HepG2 (cell line): ENCODE data around the gene SUCLG2. TPM values are rescaled to one million over a fixed set of nuclear protein-coding genes. Genes with fewer than 3 reads are reported as not detected.

Experiments used
- ATAC-seq: fragments of 200-7000 bp; cut with Tn5 transposase; 3 replicates; pipeline ENCODE4 v1.9.1; 2020; ENCODE audit warnings: mild to moderate bottlenecking, moderate library complexity
- BruUV-seq: library from RNA; stranded (reverse); fragments of 400-500 nt; replicated peaks from 2 replicates; lab custom pipeline; 2021; lab: Mats Ljungman, UMichigan
- CTCF ChIA-PET: fragments of 300-600 bp; formaldehyde crosslinking; extraction: SDS; loops from one replicate; lab custom pipeline; 2021; ENCODE audit warnings: low total read pairs, inconsistent platforms, low intra/inter-chr PET ratio; lab: Yijun Ruan, JAX
- POLR2A ChIA-PET: fragments of 350-600 bp; sonication (Branson Sonifier 250); formaldehyde crosslinking; loops from one replicate; lab custom pipeline; 2020; ENCODE audit warnings: antibody characterized with exemption, inconsistent platforms; lab: Yijun Ruan, JAX
- DNase-seq: peaks from one replicate; pipeline ENCODE4 v3.0.0-alpha.2; 2015; ENCODE audit warnings: low spot score
- FAIRE-seq: peaks from 3 replicates; lab custom pipeline; 2011; peaks lifted over from hg19 to GRCh38; lab: Jason Lieb, UNC
- H2AFZ ChIP-seq: one replicate; pipeline ENCODE4 v1.6.1; 2011; ENCODE audit warnings: low read length, inconsistent platforms
- H3K27ac ChIP-seq: fragments of 300-600 bp; 3 replicates; pipeline ENCODE4 v1.8.0; 2011; ENCODE audit warnings: mixed run types, mild to moderate bottlenecking, mixed read lengths, low read length, inconsistent platforms; ENCODE audit not compliant: insufficient read depth; ENCODE audit errors: extremely low read length
- H3K27me3 ChIP-seq, 2 experiments: fragments of 200-600 bp in 1 of 2; 2 replicates in 1 of 2; 3 replicates in 1 of 2; pipeline versions ENCODE4 v1.6.0 to v1.8.0; 2011; ENCODE audit warnings: low read length in 2 of 2, mild to moderate bottlenecking in 2 of 2, moderate library complexity in 2 of 2, inconsistent platforms in 1 of 2; ENCODE audit not compliant: insufficient read depth in 2 of 2, control insufficient read depth in 1 of 2
- H3K36me3 ChIP-seq, 2 experiments: fragments of 200-600 bp in 1 of 2; replicated peaks in 1 of 2; 2 replicates in 1 of 2; 3 replicates in 1 of 2; pipeline versions ENCODE4 v1.5.1 to v1.8.0; 2011; ENCODE audit warnings: low read length in 2 of 2, inconsistent platforms in 1 of 2; ENCODE audit not compliant: insufficient read depth in 2 of 2, control insufficient read depth in 1 of 2
- H3K4me1 ChIP-seq: 2 replicates; pipeline ENCODE4 v1.5.1; 2012; ENCODE audit warnings: low read length, inconsistent platforms; ENCODE audit not compliant: insufficient read depth
- H3K4me2 ChIP-seq: 2 replicates; pipeline ENCODE4 v1.6.0; 2011; ENCODE audit warnings: low read depth, low read length, inconsistent platforms
- H3K4me3 ChIP-seq, 3 experiments: fragments of 200-600 bp in 1 of 3; sonication (generic), shearing (Covaris generic) in 1 of 3; replicated peaks in 1 of 3; 2 replicates each; pipeline ENCODE4 v1.5.1; 2011 to 2016; ENCODE audit warnings: low read length in 3 of 3, inconsistent platforms in 2 of 3, low read depth in 2 of 3, mild to moderate bottlenecking in 2 of 3, control low read depth in 1 of 3, mixed read lengths in 1 of 3; ENCODE audit not compliant: insufficient read depth in 1 of 3
- H3K79me2 ChIP-seq: one replicate; pipeline ENCODE4 v1.6.1; 2011; ENCODE audit warnings: low read length, inconsistent platforms; ENCODE audit not compliant: insufficient read depth
- H3K9ac ChIP-seq: 2 replicates; pipeline ENCODE4 v1.6.0; 2011; ENCODE audit warnings: mild to moderate bottlenecking, low read depth, low read length, inconsistent platforms; ENCODE audit not compliant: insufficient read depth
- H3K9me3 ChIP-seq: 2 replicates; pipeline ENCODE4 v1.5.1; 2012; ENCODE audit warnings: mild to moderate bottlenecking, low read length
- H4K20me1 ChIP-seq: 2 replicates; pipeline ENCODE4 v1.6.0; 2011; ENCODE audit warnings: inconsistent platforms, mild to moderate bottlenecking, low read length, moderate library complexity; ENCODE audit not compliant: insufficient read depth
- ATF3 ChIP-seq: sonication (generic); formaldehyde crosslinking; IDR thresholded peaks from 2 replicates; pipeline ENCODE4 v1.4.0; 2020; ENCODE audit warnings: missing genetic modification reagents
- ATF5 ChIP-seq: sonication (generic); formaldehyde crosslinking; IDR thresholded peaks from 2 replicates; pipeline ENCODE4 v1.4.0; 2020; ENCODE audit warnings: mild to moderate bottlenecking, low read depth, missing genetic modification reagents
- CBFB ChIP-seq: sonication (generic); formaldehyde crosslinking; IDR thresholded peaks from 2 replicates; pipeline ENCODE4 v1.4.0; 2020; ENCODE audit warnings: missing genetic modification reagents
- GABPB1 ChIP-seq: IDR thresholded peaks from 2 replicates; pipeline ENCODE4 v1.6.1; 2016; ENCODE audit warnings: mild to moderate bottlenecking, missing genetic modification reagents, moderate library complexity, missing compliant biosample characterization
- MBNL3 ChIP-seq: fragments of 250-450 bp; sonication (Bioruptor Pico); conservative IDR thresholded peaks from 2 replicates; pipeline ENCODE4 v1.8.0; 2022; ENCODE audit warnings: mild to moderate bottlenecking, inconsistent platforms
- NR0B2 ChIP-seq: sonication (generic); formaldehyde crosslinking; IDR thresholded peaks from 2 replicates; pipeline ENCODE4 v1.4.0; 2020; ENCODE audit warnings: mild to moderate bottlenecking, missing genetic modification reagents
- SOX13 ChIP-seq, 3 experiments: fragments of 450-650 bp in 1 of 3; sonication (generic) in 1 of 3; formaldehyde crosslinking in 1 of 3; IDR thresholded peaks in 2 of 3; conservative IDR thresholded peaks in 1 of 3; 2 replicates each; pipeline versions ENCODE4 v1.5.0 to v1.6.1; 2016 to 2020; ENCODE audit warnings: antibody characterized with exemption in 1 of 3, mild to moderate bottlenecking in 1 of 3, missing compliant biosample characterization in 1 of 3, missing genetic modification reagents in 1 of 3, moderate library complexity in 1 of 3
- SRF ChIP-seq: IDR thresholded peaks from 2 replicates; pipeline ENCODE4 v1.6.1; 2011; ENCODE audit warnings: mild to moderate bottlenecking, low read depth, low read length, moderate library complexity
- TRIM24 ChIP-seq: sonication (generic); formaldehyde crosslinking; IDR thresholded peaks from 2 replicates; pipeline ENCODE4 v1.8.0; 2022; ENCODE audit warnings: mild to moderate bottlenecking, missing genetic modification reagents
- XRCC5 ChIP-seq: fragments of 200-400 bp; formaldehyde crosslinking; optimal IDR thresholded peaks from 2 replicates; pipeline ENCODE3; 2017; ENCODE audit warnings: mild to moderate bottlenecking, low read length
- ZBTB14 ChIP-seq: sonication (generic); formaldehyde crosslinking; IDR thresholded peaks from 2 replicates; pipeline ENCODE4 v1.4.0; 2020; ENCODE audit warnings: missing genetic modification reagents
- ZFP62 ChIP-seq: sonication (generic); formaldehyde crosslinking; IDR thresholded peaks from 2 replicates; pipeline ENCODE4 v1.4.0; 2020; ENCODE audit warnings: missing genetic modification reagents
- ZNF121 ChIP-seq: sonication (generic); formaldehyde crosslinking; IDR thresholded peaks from 2 replicates; pipeline ENCODE4 v1.5.0; 2020; ENCODE audit warnings: mild to moderate bottlenecking, missing genetic modification reagents
- ZNF432 ChIP-seq: sonication (generic); formaldehyde crosslinking; IDR thresholded peaks from 2 replicates; pipeline ENCODE4 v1.5.0; 2020; ENCODE audit warnings: missing genetic modification reagents, mild to moderate bottlenecking, borderline replicate concordance
- ZNF552 ChIP-seq: sonication (generic); formaldehyde crosslinking; IDR thresholded peaks from 2 replicates; pipeline ENCODE4 v1.9.0; 2022; ENCODE audit warnings: missing genetic modification reagents, mild to moderate bottlenecking, borderline replicate concordance
- ZNF564 ChIP-seq: sonication (generic); formaldehyde crosslinking; IDR thresholded peaks from 2 replicates; pipeline ENCODE4 v1.8.1; 2023; ENCODE audit warnings: mild to moderate bottlenecking, missing genetic modification reagents
- ZNF572 ChIP-seq: sonication (generic); formaldehyde crosslinking; IDR thresholded peaks from 2 replicates; pipeline ENCODE4 v1.5.1; 2020; ENCODE audit warnings: mild to moderate bottlenecking, missing genetic modification reagents
- ZNF790 ChIP-seq: sonication (generic); formaldehyde crosslinking; IDR thresholded peaks from 2 replicates; pipeline ENCODE4 v1.8.0; 2022; ENCODE audit warnings: missing genetic modification reagents, mild to moderate bottlenecking, borderline replicate concordance
- ZNF878 ChIP-seq: sonication (generic); formaldehyde crosslinking; IDR thresholded peaks from 2 replicates; pipeline ENCODE4 v1.8.1; 2023; ENCODE audit warnings: mild to moderate bottlenecking, missing genetic modification reagents, moderate library complexity
- WGBS: methylation state at CpG from one replicate; pipeline ENCODE4 v1.1.6; 2017; ENCODE audit warnings: low lambda C conversion rate; 5-methylcytosine and 5-hydroxymethylcytosine counted together
- in situ Hi-C: cut with HindIII; loops from 2 replicates; pipeline ENCODE4 v1.10.0; 2017; ENCODE audit warnings: low pct_unique_long_range_greater_than_20kb; ENCODE audit not compliant: extremely low pct_ligation_motif_present
- intact Hi-C: fragments of 100-400 bp; cut with micrococcal nuclease; formaldehyde crosslinking; loops from one replicate; pipeline ENCODE4 v1.10.0; 2022; ENCODE audit not compliant: unreplicated experiment
- polyA plus RNA-seq, 8 experiments: library from polyadenylated mRNA; depleted of rRNA in 3 of 8; stranded (reverse) in 7 of 8; unstranded in 1 of 8; fragments of >200 nt; fragmentation: Illumina TruSeq in 4 of 8; extraction: Trizol in 4 of 8; gene quantifications; 2 replicates each; pipeline versions ENCODE4 v1.2.1 to v1.2.3, GENCODE V29; 2011 to 2016; ENCODE audit warnings: low read depth in 4 of 8, missing spikeins in 1 of 8, mixed read lengths in 1 of 8; ENCODE audit not compliant: insufficient read depth in 1 of 8
- total RNA-seq, 5 experiments: library from RNA; depleted of rRNA; stranded (reverse); fragments of >200 nt; fragmentation: Illumina TruSeq; extraction: Trizol; gene quantifications; 2 replicates each; pipeline ENCODE4 v1.2.3, GENCODE V29; 2016; ENCODE audit warnings: low read depth in 1 of 5

SUCLG2 gene
- total and polyA plus RNA-seq, 2 of the 13 experiments (the other 11 are each of a cell fraction or from before 2014, with no cell fraction given), result 21.4 to 64.9 TPM

GRCh38 chr3:67419779-67420178, 234.6 kb downstream of the SUCLG2 start:
- POLR2A ChIA-PET, result no interaction called here
- CTCF ChIA-PET, result no interaction called here
- BruUV-seq, result no TSS peak

GRCh38 chr3:67419218-67419529, 235.2 kb downstream of the SUCLG2 start:
- Histone ChIP-seq H3K79me2 (no peaks in the 10 kb centered on the region), H3K4me1 (no peaks in the 10 kb centered on the region), H4K20me1 (no peaks in the 10 kb centered on the region), H3K9me3 (peaks cover 6% of the 10 kb centered on the region), H3K27ac (no peak overlapping the region), H3K9ac (no peak overlapping the region), H2AFZ (no peak overlapping the region), H3K36me3 (no peaks in the 10 kb centered on the region), H3K27me3 (no peaks in the 10 kb centered on the region), H3K4me3 (no peak overlapping the region), H3K4me2 (no peak overlapping the region)
- ATAC-seq, result no peak
- no peak for DNase-seq
- CTCF ChIA-PET, result no interaction called here
- in situ Hi-C loops (no loop called here), intact Hi-C loops (no loop called here)
- no peak for FAIRE-seq
- POLR2A ChIA-PET, result no interaction called here
- BruUV-seq, result no TSS peak
- 97% methylated on average over 2 of the region's 2 CpGs for WGBS
- TF ChIP-seq ZNF790 (CRISPR knock-in tag), result no peak
- TF ChIP-seq SOX13 (IDR thresholded peaks at IDR 0.05), result no peak
- TF ChIP-seq SOX13 (CRISPR knock-in tag; conservative IDR thresholded peaks at IDR 0.05 in 1 of 2, IDR thresholded peaks at IDR 0.05 in 1 of 2), result no peak
- no peak for TF ChIP-seq ZNF572 (CRISPR knock-in tag)
- no peak for TF ChIP-seq ZNF432 (CRISPR knock-in tag)
- no peak for TF ChIP-seq CBFB (CRISPR knock-in tag)
- TF ChIP-seq ZFP62 (CRISPR knock-in tag), result no peak
- TF ChIP-seq ZNF121, result no peak
- TF ChIP-seq ZBTB14 (CRISPR knock-in tag), result no peak
- no peak for TF ChIP-seq GABPB1 (CRISPR knock-in tag)
- TF ChIP-seq NR0B2 (CRISPR knock-in tag), result no peak
- no peak for TF ChIP-seq ZNF878 (CRISPR knock-in tag)
- TF ChIP-seq TRIM24 (CRISPR knock-in tag), result no peak

More at GRCh38 chr3:67419779-67420178, 234.6 kb downstream of the SUCLG2 start:
- DNase-seq (no peak), ATAC-seq (no peak), FAIRE-seq (no peak)
- intact Hi-C loops (no loop called here), in situ Hi-C loops (no loop called here)
- no peaks in the 10 kb centered on the region for H4K20me1 ChIP-seq
- no peak overlapping the region for H3K9ac ChIP-seq
- no peaks in the 10 kb centered on the region for H3K79me2 ChIP-seq
- no peaks in the 10 kb centered on the region for H3K27me3 ChIP-seq
- no peak for TF ChIP-seq ATF5
- no peak for TF ChIP-seq ATF3 (CRISPR knock-in tag)
- TF ChIP-seq ZNF564 (CRISPR knock-in tag), result no peak
- no peak for TF ChIP-seq MBNL3 (CRISPR knock-in tag)
- no peak for TF ChIP-seq SRF
- TF ChIP-seq XRCC5, result no peak
- no peak for TF ChIP-seq ZNF552 (CRISPR knock-in tag)
- no peak overlapping the region for H3K27ac ChIP-seq
- H3K4me3 ChIP-seq, result no peak overlapping the region
- H3K36me3 ChIP-seq, result no peaks in the 10 kb centered on the region
- H3K4me1 ChIP-seq, result no peaks in the 10 kb centered on the region
- H3K9me3 ChIP-seq, result peaks cover 6% of the 10 kb centered on the region
- no peak overlapping the region for H2AFZ ChIP-seq
- H3K4me2 ChIP-seq, result no peak overlapping the region
